T-helper 2 cell treated with Interferon-gamma antibody and Interleukin-4, amounts not matched to agents 5 μg/mL and 100 μg/mL, for 36 hours (primary cell): ENCODE data around the gene DALRD3.
"Not testable (repeated sequence)": the region's sequence is repeated elsewhere in the genome, so short reads cannot be mapped to it uniquely, and the experiment has no call there.

Source experiments
- DNase-seq: peaks from one replicate; pipeline ENCODE4 v3.0.0; 2021; ENCODE audit warnings: low spot score
- H3K27ac Mint-ChIP-seq: one replicate; pipeline ENCODE4 v1.8.0; 2021; ENCODE audit warnings: mild to moderate bottlenecking, mixed read lengths
- H3K27me3 Mint-ChIP-seq: one replicate; pipeline ENCODE4 v1.8.0; 2021; ENCODE audit warnings: low read depth, mixed read lengths
- H3K36me3 Mint-ChIP-seq: one replicate; pipeline ENCODE4 v1.8.0; 2021; ENCODE audit warnings: low read depth, mixed read lengths
- H3K4me1 Mint-ChIP-seq: one replicate; pipeline ENCODE4 v1.8.0; 2021; ENCODE audit warnings: low read depth, mixed read lengths
- H3K4me3 Mint-ChIP-seq: one replicate; pipeline ENCODE4 v1.8.0; 2022; ENCODE audit warnings: mild to moderate bottlenecking, moderate library complexity, mixed read lengths
- H3K9me3 Mint-ChIP-seq: one replicate; pipeline ENCODE4 v1.8.0; 2021; ENCODE audit warnings: mixed read lengths

The DALRD3 gene

DNA sequence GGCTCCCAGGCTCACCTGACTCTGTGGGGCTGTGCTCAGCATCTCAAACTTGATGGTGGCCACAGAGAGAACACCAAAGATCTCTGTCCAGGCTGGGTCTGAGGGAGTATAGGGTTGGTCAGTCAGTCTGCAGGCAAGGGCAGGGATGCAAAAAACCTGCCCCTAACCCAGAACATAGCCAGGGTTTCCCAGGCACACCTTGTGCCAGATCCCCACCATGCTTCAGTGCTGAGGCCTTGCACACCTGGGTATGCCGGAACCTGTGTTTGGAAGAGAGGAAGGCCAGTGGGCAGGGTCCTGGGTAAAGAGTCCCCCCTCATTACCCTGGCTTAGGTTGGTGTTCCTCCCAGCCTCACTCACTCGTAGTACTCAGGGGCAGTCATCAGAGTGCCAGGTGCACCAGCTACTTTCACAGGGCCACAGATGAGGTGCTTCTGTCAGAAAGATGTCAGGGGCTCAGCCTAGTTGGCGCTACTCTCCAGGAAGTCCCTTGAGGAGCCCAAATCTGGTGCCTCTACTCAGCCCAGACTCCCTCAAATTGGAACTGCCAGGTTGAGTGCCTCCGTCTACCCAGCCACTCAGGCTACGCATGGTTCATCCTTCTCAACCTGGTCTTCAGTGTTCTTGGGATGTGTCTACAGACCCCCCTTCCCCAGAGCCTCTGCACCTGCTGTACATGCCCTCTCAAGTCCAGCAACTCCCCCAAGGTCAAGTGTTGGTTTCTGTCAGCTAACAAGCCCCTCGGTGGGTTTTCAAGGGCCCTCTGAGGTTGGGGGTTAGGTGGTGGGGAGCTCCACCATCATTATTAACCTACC is 1.8 kb downstream of the DALRD3 start:
- H3K27ac Mint-ChIP-seq: peak overlapping the region; percentile 76
- no peak for DNase-seq
- H3K9me3 Mint-ChIP-seq: no peaks in the 10 kb centered on the region
- H3K4me1 Mint-ChIP-seq: peaks cover 10% of the 10 kb centered on the region
- H3K27me3 Mint-ChIP-seq: no peaks in the 10 kb centered on the region
- H3K4me3 Mint-ChIP-seq: peak overlapping the region; percentile 95
- peaks cover 30% of the 10 kb centered on the region for H3K36me3 Mint-ChIP-seq

DNA sequence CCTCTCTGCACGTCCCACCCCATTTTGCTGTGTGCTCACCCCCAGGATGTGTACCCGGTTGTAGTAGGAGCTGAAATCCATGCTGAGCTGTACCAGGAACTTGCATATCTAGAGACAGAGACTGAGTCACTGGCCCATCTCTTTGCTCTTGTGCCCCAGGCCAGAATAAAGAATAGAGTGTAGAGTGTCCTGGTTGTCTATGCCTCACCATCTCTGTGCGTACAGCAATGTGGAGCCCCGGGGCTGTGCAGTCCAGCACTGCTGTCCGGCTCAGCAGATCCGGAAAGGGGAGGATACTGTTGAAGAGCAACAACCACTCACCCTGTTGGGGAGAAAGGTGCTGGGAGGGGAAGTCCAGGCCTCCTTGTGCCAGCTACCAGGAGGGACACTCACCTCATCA is 2.6 kb downstream of the DALRD3 start:
- no peaks in the 10 kb centered on the region for H3K9me3 Mint-ChIP-seq
- H3K36me3 Mint-ChIP-seq: peaks cover 27% of the 10 kb centered on the region
- H3K27me3 Mint-ChIP-seq: no peaks in the 10 kb centered on the region
- peaks cover 10% of the 10 kb centered on the region for H3K4me1 Mint-ChIP-seq
- H3K4me3 Mint-ChIP-seq: peak overlapping the region; percentile 51
- no peak for DNase-seq
- peak overlapping the region; percentile 45 for H3K27ac Mint-ChIP-seq

DNA sequence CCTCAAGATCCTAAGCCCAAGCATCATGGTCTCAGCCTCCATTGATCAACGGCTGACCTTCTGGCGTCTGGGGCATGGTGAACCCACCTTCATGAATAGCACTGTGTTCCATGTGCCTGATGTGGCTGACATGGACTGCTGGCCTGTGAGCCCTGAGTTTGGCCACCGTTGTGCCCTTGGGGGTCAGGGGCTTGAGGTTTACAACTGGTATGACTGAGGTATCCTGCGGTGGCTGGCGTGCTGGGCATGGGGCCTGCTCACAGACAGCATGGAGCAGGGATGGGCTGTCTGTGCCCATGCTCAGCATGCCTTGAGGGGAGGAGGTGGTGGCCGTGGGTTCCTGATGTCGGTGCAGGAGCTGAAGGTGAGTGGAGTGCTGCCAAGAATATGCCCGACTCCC is 3.3 kb downstream of the DALRD3 start:
- peaks cover 24% of the 10 kb centered on the region for H3K36me3 Mint-ChIP-seq
- peaks cover 9% of the 10 kb centered on the region for H3K4me1 Mint-ChIP-seq
- H3K4me3 Mint-ChIP-seq: peak overlapping the region; percentile 6
- no peak overlapping the region for H3K27ac Mint-ChIP-seq
- H3K27me3 Mint-ChIP-seq: no peaks in the 10 kb centered on the region
- H3K9me3 Mint-ChIP-seq: no peaks in the 10 kb centered on the region
- no peak for DNase-seq

DNA sequence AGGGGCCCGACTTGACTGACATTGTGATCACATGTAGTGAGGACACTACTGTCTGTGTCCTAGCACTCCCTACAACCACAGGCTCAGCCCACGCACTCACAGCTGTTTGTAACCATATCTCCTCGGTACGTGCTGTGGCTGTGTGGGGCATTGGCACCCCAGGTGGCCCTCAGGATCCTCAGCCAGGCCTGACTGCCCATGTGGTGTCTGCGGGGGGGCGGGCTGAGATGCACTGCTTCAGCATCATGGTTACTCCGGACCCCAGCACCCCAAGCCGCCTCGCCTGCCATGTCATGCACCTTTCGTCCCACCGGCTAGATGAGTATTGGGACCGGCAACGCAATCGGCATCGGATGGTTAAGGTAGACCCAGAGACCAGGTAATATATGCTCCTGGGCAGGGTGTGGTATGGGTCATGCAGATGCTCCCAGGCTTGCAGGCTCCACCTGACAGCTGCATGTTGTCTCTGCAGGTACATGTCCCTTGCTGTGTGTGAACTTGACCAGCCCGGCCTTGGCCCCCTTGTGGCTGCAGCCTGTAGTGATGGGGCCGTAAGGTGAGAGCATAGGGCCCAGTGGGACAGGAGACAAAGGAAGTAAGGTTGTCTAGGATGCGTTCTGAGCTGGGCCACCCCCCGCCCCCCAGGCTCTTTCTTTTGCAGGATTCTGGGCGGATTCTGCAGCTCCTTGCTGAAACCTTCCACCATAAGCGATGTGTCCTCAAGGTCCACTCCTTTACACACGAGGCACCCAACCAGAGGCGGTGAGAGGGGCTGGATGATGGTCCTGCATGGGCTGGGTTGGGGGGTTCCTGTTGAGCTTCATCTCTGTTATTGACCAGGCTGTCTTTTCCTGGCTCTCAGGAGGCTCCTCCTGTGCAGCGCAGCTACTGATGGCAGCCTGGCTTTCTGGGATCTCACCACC is 4.4 kb downstream of the DALRD3 start:
- H3K36me3 Mint-ChIP-seq: peaks cover 24% of the 10 kb centered on the region
- H3K4me3 Mint-ChIP-seq: no peak overlapping the region
- no peak overlapping the region for H3K27ac Mint-ChIP-seq

DNA sequence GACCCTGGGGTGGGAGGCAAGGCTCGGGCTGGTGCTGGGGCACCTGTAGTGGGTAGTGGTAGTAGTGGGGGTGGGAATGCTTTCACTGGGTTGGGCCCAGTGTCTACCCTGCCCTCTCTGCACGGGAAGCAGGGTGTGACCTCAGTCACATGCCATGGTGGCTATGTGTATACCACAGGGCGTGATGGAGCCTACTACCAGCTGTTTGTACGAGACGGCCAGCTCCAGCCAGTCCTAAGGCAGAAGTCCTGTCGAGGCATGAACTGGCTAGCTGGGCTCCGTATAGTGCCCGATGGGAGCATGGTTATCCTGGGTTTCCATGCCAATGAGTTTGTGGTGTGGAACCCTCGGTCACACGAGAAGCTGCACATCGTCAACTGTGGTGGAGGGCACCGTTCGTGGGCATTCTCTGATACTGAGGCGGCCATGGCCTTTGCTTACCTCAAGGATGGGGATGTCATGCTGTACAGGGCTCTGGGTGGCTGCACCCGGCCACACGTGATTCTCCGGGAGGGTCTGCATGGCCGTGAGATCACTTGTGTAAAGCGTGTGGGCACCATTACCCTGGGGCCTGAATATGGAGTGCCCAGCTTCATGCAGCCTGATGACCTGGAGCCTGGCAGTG is 5.2 kb downstream of the DALRD3 start:
- no peak overlapping the region for H3K4me3 Mint-ChIP-seq
- no peak overlapping the region for H3K27ac Mint-ChIP-seq
- H3K9me3 Mint-ChIP-seq: no peaks in the 10 kb centered on the region
- DNase-seq: no peak
- H3K27me3 Mint-ChIP-seq: no peaks in the 10 kb centered on the region
- H3K36me3 Mint-ChIP-seq: peaks cover 24% of the 10 kb centered on the region
- peaks cover 11% of the 10 kb centered on the region for H3K4me1 Mint-ChIP-seq

More for the DNA sequence above, 4.4 kb downstream of the DALRD3 start:
- no peak for DNase-seq
- H3K27me3 Mint-ChIP-seq: no peaks in the 10 kb centered on the region
- peaks cover 10% of the 10 kb centered on the region for H3K4me1 Mint-ChIP-seq
- H3K9me3 Mint-ChIP-seq: no peaks in the 10 kb centered on the region

DNA sequence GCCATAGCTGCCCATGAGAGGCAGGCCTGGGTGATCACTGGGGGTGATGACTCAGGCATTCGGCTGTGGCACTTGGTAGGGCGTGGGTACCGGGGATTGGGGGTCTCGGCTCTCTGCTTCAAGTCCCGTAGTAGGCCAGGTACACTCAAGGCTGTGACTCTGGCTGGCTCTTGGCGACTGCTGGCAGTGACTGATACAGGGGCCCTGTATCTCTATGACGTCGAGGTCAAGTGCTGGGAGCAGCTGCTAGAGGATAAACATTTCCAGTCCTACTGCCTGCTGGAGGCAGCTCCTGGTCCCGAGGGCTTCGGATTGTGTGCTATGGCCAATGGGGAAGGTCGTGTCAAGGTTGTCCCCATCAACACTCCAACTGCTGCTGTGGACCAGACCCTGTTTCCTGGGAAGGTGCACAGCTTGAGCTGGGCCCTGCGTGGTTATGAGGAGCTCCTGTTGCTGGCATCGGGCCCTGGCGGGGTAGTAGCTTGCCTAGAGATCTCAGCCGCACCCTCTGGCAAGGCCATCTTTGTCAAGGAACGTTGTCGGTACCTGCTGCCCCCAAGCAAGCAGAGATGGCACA is 5.9 kb downstream of the DALRD3 start:
- H3K4me1 Mint-ChIP-seq: peaks cover 15% of the 10 kb centered on the region
- peaks cover 28% of the 10 kb centered on the region for H3K36me3 Mint-ChIP-seq
- H3K27ac Mint-ChIP-seq: no peak overlapping the region

DNA sequence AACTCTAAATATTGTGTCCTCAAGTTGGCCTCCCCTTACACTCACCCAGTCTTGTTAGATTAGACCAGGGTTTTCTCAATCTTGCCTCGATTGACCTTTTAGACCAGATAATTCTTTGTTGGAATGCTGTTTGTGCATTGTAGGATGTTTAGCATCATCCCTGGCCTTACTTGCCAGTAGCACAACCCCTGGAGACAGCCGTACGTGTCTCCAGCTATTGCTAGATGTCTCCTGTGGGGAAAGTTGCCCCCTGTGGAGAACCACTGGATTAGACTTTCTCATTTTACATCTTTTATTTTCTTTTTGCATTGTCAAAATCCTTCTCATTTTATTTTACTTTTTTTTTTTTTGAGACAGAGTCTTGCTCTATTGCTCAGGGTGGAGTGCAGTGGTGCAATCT is 9.0 kb downstream of the DALRD3 start:
- Mint-ChIP-seq H3K27me3 (no peaks in the 10 kb centered on the region), H3K27ac (peak overlapping the region; percentile 56), H3K4me3 (peak overlapping the region; percentile 39), H3K9me3 (no peaks in the 10 kb centered on the region), H3K36me3 (peaks cover 17% of the 10 kb centered on the region), H3K4me1 (peaks cover 17% of the 10 kb centered on the region)
- DNase-seq: no peak

More for the DNA sequence above, 5.9 kb downstream of the DALRD3 start:
- no peak for DNase-seq
- H3K9me3 Mint-ChIP-seq: no peaks in the 10 kb centered on the region
- no peaks in the 10 kb centered on the region for H3K27me3 Mint-ChIP-seq
- no peak overlapping the region for H3K4me3 Mint-ChIP-seq

DNA sequence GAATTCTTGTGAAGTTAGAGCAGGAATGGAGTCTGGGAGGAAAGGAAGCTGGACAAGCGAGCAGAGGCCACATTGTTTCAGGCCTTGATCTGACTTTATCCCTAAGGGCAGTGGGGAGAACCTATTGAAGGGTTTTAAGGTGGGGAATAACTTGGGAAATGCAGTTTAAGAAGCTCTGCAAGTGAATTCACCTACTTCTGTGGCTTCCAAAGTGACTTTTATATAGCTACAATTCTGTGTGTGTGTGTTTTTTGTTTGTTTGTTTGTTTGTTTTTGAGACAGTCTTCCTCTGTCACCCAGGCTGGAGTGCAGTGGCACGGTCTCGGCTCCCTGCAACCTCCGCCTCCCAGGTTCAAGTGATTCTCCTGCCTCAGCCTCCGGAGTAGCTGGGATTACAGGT is 9.8 kb downstream of the DALRD3 start:
- Mint-ChIP-seq H3K4me3 (peak overlapping the region; percentile 98), H3K4me1 (peaks cover 17% of the 10 kb centered on the region), H3K36me3 (peaks cover 13% of the 10 kb centered on the region), H3K27ac (peak overlapping the region; percentile 99)
- H3K27me3 Mint-ChIP-seq, DNase-seq, H3K9me3 Mint-ChIP-seq: not testable (repeated sequence)

DNA sequence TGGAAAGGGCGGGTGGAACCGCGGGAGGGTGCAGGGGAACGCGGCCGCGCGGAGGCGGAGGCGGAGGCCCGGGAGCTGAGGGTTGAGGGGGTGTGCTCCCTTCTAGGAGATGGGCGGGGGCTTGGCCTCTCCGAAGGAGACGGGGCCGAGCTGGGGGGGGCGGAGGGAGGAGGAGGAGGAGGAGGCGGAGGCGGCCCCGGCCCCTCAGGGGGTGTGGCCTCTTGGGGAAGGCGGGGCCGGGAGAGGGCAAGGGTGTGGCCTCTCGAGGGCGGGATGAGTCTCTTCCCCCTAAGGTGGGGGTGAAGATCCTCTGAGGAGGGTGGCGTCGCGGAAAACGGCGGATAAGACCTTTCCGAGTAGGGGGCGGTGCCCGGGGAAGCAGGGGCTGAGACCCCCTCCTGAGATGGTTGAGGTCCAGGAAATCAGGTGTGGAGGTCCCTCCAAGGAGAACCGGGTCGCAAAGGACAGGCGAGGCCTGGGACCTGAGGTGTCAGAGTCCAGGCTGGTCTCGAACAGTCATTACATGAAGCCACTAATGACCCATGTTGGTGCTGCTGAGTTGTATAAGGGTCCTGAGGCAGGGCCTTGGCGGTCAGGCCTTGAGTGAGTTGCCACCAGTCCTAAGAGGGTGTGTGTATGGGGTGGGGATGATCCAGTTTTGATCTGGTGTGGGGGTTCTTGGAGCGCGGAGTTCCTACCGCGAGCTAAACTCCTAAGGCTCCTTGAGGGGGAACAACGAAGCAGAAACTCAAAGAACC is 10.4 kb downstream of the DALRD3 start:
- peak; percentile 83 for DNase-seq
- peak overlapping the region; percentile 99 for H3K27ac Mint-ChIP-seq
- peaks cover 13% of the 10 kb centered on the region for H3K36me3 Mint-ChIP-seq
- H3K4me1 Mint-ChIP-seq: peaks cover 17% of the 10 kb centered on the region
- H3K4me3 Mint-ChIP-seq: peak overlapping the region; percentile 98
- H3K27me3 Mint-ChIP-seq: no peaks in the 10 kb centered on the region
- H3K9me3 Mint-ChIP-seq: no peaks in the 10 kb centered on the region

DNA sequence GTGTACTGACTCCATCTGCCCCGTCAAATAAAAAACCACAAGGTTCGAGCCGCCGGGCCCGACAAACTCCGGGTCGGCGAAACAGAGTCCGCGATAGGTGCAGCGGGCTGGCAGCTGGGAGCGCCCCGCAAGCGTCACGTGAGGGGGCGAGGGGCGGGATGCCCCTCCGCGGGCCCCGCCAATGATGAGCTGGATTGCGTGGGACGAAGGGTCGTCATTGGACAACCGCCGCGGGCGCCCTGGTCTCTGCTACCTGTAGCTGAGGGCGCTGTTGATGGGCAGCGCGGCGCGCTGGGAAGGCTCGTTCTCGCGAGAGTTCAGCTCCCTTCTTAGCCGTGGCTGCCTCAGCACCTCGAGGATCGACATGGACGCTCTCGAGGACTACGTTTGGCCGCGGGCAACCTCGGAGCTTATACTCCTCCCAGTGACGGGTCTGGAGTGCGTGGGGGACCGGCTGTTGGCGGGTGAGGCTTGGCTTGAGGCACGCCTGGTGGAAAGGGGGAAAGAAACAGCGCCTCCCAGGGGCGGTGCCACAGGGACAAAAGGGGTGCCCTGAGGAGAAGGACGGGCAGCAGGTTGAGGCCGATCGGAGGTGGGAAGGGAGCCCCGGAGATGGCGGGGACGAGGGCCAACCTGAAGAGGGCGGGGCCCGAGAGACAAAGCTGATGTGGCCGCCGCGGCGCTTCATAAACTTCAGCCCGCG is 11.2 kb downstream of the DALRD3 start, which contains the start of gene WDR6:
Gene WDR6 (plus strand): TSS at position 324 of the 703 bp plus-strand sequence. CDS start 41 bp downstream, at position 365.
- peak within 1 kb of the TSS; percentile 98 for H3K4me3 Mint-ChIP-seq
- no peaks in the 10 kb centered on the region for H3K27me3 Mint-ChIP-seq
- peak; percentile 98 for DNase-seq
- peak within 1 kb of the TSS; percentile 99 for H3K27ac Mint-ChIP-seq
- peaks cover 17% of the 10 kb centered on the region for H3K4me1 Mint-ChIP-seq
- H3K9me3 Mint-ChIP-seq: no peaks in the 10 kb centered on the region
- peaks cover 14% of the 10 kb centered on the region for H3K36me3 Mint-ChIP-seq

DNA sequence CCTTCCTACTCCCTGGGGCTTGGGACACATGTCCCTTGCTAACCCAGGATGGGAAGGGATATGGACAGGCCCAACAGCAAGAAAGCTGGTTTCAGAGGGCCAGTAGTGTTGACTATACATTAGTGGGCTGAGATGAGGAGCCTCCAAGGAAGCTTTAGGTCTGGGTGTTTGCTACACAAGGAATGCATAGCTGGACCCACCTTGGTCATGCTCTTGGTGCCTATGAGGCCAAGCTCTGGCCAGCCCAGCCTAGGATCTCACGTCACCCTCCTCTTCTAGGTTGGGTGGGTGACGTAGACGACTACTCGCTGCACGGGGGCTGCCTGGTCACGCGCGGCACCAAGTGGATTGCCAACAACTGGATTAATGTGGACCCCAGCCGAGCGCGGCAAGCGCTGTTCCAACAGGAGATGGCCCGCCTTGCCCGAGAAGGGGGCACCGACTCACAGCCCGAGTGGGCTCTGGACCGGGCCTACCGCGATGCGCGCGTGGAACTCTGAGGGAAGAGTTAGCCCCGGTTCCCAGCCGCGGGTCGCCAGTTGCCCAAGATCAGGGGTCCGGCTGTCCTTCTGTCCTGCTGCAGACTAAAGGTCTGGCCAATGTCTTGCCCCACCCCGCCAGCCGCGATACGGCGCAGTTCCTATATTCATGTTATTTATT is 11.8 kb downstream of the DALRD3 start:
- H3K36me3 Mint-ChIP-seq: peaks cover 11% of the 10 kb centered on the region
- peaks cover 17% of the 10 kb centered on the region for H3K4me1 Mint-ChIP-seq
- H3K4me3 Mint-ChIP-seq: peak overlapping the region; percentile 98
- no peaks in the 10 kb centered on the region for H3K9me3 Mint-ChIP-seq
- peak overlapping the region; percentile 99 for H3K27ac Mint-ChIP-seq
- no peaks in the 10 kb centered on the region for H3K27me3 Mint-ChIP-seq
- no peak for DNase-seq

DNA sequence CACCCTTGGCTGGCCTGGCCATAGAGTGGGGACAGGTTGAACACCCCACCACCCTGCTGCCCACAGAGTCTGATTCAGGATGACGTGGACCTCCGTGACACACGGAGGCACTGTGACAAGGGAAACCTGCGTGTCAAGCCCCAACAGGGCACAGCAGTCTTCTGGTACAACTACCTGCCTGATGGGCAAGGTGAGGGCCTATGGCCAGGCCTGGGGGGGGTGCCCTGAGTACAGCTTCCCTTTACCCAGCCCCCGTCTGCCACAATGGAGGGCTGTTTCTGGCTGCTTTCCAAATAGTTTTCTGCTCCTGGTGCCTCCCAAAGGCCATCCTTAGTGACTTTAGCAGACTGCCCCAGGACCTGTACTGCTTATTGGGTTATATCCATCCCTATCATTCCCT is 12.4 kb downstream of the DALRD3 start:
- Mint-ChIP-seq H3K9me3 (no peaks in the 10 kb centered on the region), H3K27me3 (no peaks in the 10 kb centered on the region), H3K4me1 (peaks cover 17% of the 10 kb centered on the region), H3K27ac (peak overlapping the region; percentile 99), H3K36me3 (peaks cover 11% of the 10 kb centered on the region), H3K4me3 (peak overlapping the region; percentile 98)
- no peak for DNase-seq
